K562 (cell line): Measurements from ENCODE around the gene SEPTIN8. TPM values are rescaled to one million over a fixed set of nuclear protein-coding genes. Genes with fewer than 3 reads are reported as not detected.

ENCODE experiments used
- ATAC-seq: fragments of 200-7000 bp; cut with Tn5 transposase; 3 replicates; pipeline ENCODE4 v1.9.1; 2020; ENCODE audit warnings: moderate library complexity
- BruUV-seq: library from RNA; stranded (reverse); fragments of 400-500 nt; replicated peaks from 2 replicates; lab custom pipeline; 2021; lab: Mats Ljungman, UMichigan
- CTCF ChIA-PET: fragments of 300-600 bp; formaldehyde crosslinking; extraction: SDS; loops from one replicate; lab custom pipeline; 2021; ENCODE audit warnings: low intra/inter-chr PET ratio; lab: Yijun Ruan, JAX
- POLR2A ChIA-PET: fragments of 300-600, 350-650 bp; sonication (Branson Sonifier 250); formaldehyde crosslinking; extraction: SDS; loops from one replicate; lab custom pipeline; 2021; ENCODE audit warnings: antibody characterized with exemption, inconsistent platforms; lab: Yijun Ruan, JAX
- DNase-seq, 4 experiments: peaks; one replicate each; pipeline versions ENCODE4 v3.0.0 to v3.0.0-alpha.2; 2011 to 2018; ENCODE audit warnings: low spot score in 3 of 4, mixed read lengths in 3 of 4; ENCODE audit errors: extremely low read depth in 1 of 4
- FAIRE-seq: peaks from 2 replicates; lab custom pipeline; 2011; peaks lifted over from hg19 to GRCh38; lab: Jason Lieb, UNC
- H2AFZ ChIP-seq: 2 replicates; pipeline ENCODE4 v1.6.0; 2011; ENCODE audit warnings: low read depth, low read length, control low read depth, inconsistent platforms
- H3K27ac ChIP-seq: fragments of 200-600 bp; 3 replicates; pipeline ENCODE4 v1.8.0; 2011; ENCODE audit warnings: low read depth, mild to moderate bottlenecking, control low read depth, inconsistent platforms, low read length, moderate library complexity, mixed read lengths; ENCODE audit errors: extremely low read depth
- H3K27me3 ChIP-seq, 2 experiments: fragments of 300-600 bp in 1 of 2; 2 replicates in 1 of 2; 3 replicates in 1 of 2; pipeline versions ENCODE4 v1.6.0 to v1.8.0; 2011; ENCODE audit warnings: inconsistent platforms in 2 of 2, low read length in 2 of 2, mild to moderate bottlenecking in 1 of 2, mixed read lengths in 1 of 2, moderate library complexity in 1 of 2; ENCODE audit not compliant: control insufficient read depth in 2 of 2, insufficient read depth in 2 of 2
- H3K36me3 ChIP-seq: fragments of 300-600 bp; 3 replicates; pipeline ENCODE4 v1.8.0; 2011; ENCODE audit warnings: mild to moderate bottlenecking, low read length, inconsistent platforms; ENCODE audit not compliant: control insufficient read depth, insufficient read depth
- H3K4me1 ChIP-seq, 2 experiments: fragments of 200-600 bp in 1 of 2; replicated peaks in 1 of 2; 2 replicates in 1 of 2; 3 replicates in 1 of 2; pipeline versions ENCODE4 v1.5.1 to v1.8.0; 2011; ENCODE audit warnings: inconsistent platforms in 2 of 2, low read length in 2 of 2, mild to moderate bottlenecking in 1 of 2, mixed read lengths in 1 of 2, moderate library complexity in 1 of 2; ENCODE audit not compliant: control insufficient read depth in 2 of 2, insufficient read depth in 2 of 2
- H3K4me2 ChIP-seq: 2 replicates; pipeline ENCODE4 v1.6.1; 2011; ENCODE audit warnings: low read length, control low read depth, inconsistent platforms, mixed read lengths; ENCODE audit not compliant: insufficient read depth
- H3K4me3 ChIP-seq: fragments of 200-600 bp; sonication (generic), shearing (Covaris generic); 2 replicates; pipeline ENCODE4 v1.5.1; 2016; ENCODE audit warnings: control low read depth, inconsistent platforms
- H3K79me2 ChIP-seq: fragments of 200-600 bp; 3 replicates; pipeline ENCODE4 v1.8.0; 2011; ENCODE audit warnings: low read length, inconsistent platforms; ENCODE audit not compliant: control insufficient read depth, insufficient read depth
- H3K9ac ChIP-seq, 2 experiments: 2 replicates each; pipeline versions ENCODE4 v1.6.0 to v1.6.1; 2011; ENCODE audit warnings: low read depth in 2 of 2, low read length in 2 of 2, control low read depth in 1 of 2, inconsistent platforms in 1 of 2, mild to moderate bottlenecking in 1 of 2, mixed read lengths in 1 of 2; ENCODE audit not compliant: insufficient read depth in 1 of 2
- H3K9me1 ChIP-seq: one replicate; pipeline ENCODE4 v1.6.0; 2011; ENCODE audit warnings: inconsistent platforms, mild to moderate bottlenecking, low read length, moderate library complexity; ENCODE audit not compliant: control insufficient read depth, insufficient read depth
- H3K9me3 ChIP-seq: replicated peaks from 2 replicates; pipeline ENCODE4 v1.5.1; 2011; ENCODE audit warnings: low read depth, low read length, inconsistent platforms; ENCODE audit not compliant: control insufficient read depth, insufficient read depth
- H4K20me1 ChIP-seq: replicated peaks from 2 replicates; pipeline ENCODE4 v1.6.1; 2011; ENCODE audit warnings: low read length, inconsistent platforms, mixed read lengths; ENCODE audit not compliant: control insufficient read depth, insufficient read depth
- ARID1B ChIP-seq: fragments of 450-650 bp; IDR thresholded peaks from 2 replicates; pipeline ENCODE4 v1.6.1; 2016; ENCODE audit warnings: antibody characterized with exemption, mild to moderate bottlenecking, inconsistent platforms
- ARID2 ChIP-seq: fragments of 450-650 bp; IDR thresholded peaks from 2 replicates; pipeline ENCODE4 v1.6.1; 2017; ENCODE audit warnings: antibody characterized with exemption, mild to moderate bottlenecking
- CAMTA2 ChIP-seq: fragments of 250-450 bp; sonication (Bioruptor Pico); conservative IDR thresholded peaks from 2 replicates; pipeline ENCODE4 v1.5.1; 2022
- DDX20 ChIP-seq: fragments of 450-650 bp; IDR thresholded peaks from 2 replicates; pipeline ENCODE4 v1.6.1; 2016; ENCODE audit warnings: missing genetic modification characterization, low read depth, mild to moderate bottlenecking, missing compliant biosample characterization, moderate library complexity
- ELK1 ChIP-seq: sonication (generic); formaldehyde crosslinking; IDR thresholded peaks from 2 replicates; pipeline ENCODE4 v1.8.1; 2022; ENCODE audit warnings: missing genetic modification reagents
- ETV1 ChIP-seq: fragments of 450-650 bp; conservative IDR thresholded peaks from 2 replicates; pipeline ENCODE4 v1.6.1; 2016; ENCODE audit warnings: missing genetic modification characterization, control low read depth, low read depth, missing compliant biosample characterization
- HNRNPUL1 ChIP-seq: fragments of 200-400 bp; formaldehyde crosslinking; IDR thresholded peaks from 2 replicates; pipeline ENCODE4 v1.6.1; 2017; ENCODE audit warnings: low read length
- MTA3 ChIP-seq: fragments of 450-650 bp; formaldehyde crosslinking; IDR thresholded peaks from 2 replicates; pipeline ENCODE4 v1.6.1; 2017; ENCODE audit warnings: mild to moderate bottlenecking, borderline replicate concordance
- MYC ChIP-seq, 2 experiments: fragments of 250-450 bp in 1 of 2; sonication (Bioruptor Pico) in 1 of 2; IDR thresholded peaks; 2 replicates each; pipeline versions ENCODE4 v1.5.1 to v1.6.1; 2012 to 2021; ENCODE audit warnings: low read depth in 2 of 2, borderline replicate concordance in 1 of 2, improper control_type of control experiment in 1 of 2, low read length in 1 of 2, mild to moderate bottlenecking in 1 of 2, moderate library complexity in 1 of 2
- NELFE ChIP-seq: IDR thresholded peaks from 2 replicates; pipeline ENCODE4 v1.6.1; 2011; ENCODE audit warnings: mild to moderate bottlenecking; ENCODE audit not compliant: insufficient read depth, insufficient read length
- NFE2 ChIP-seq: IDR thresholded peaks from 2 replicates; pipeline ENCODE4 v1.6.1; 2014; ENCODE audit warnings: antibody characterized with exemption, low read depth
- PPARD ChIP-seq: fragments of 250-450 bp; sonication (Bioruptor Pico); IDR thresholded peaks from 2 replicates; pipeline ENCODE4 v1.8.0; 2022; ENCODE audit warnings: inconsistent platforms, mild to moderate bottlenecking, moderate library complexity
- PYGO2 ChIP-seq: fragments of 450-650 bp; IDR thresholded peaks from 2 replicates; pipeline ENCODE4 v1.6.1; 2016; ENCODE audit warnings: mild to moderate bottlenecking, missing genetic modification characterization, moderate library complexity, missing compliant biosample characterization
- SMARCA5 ChIP-seq: fragments of 450-650 bp; IDR thresholded peaks from 2 replicates; pipeline ENCODE4 v1.6.1; 2016
- TAF15 ChIP-seq: fragments of 200-400 bp; formaldehyde crosslinking; IDR thresholded peaks from 2 replicates; pipeline ENCODE4 v1.6.1; 2017; ENCODE audit warnings: mild to moderate bottlenecking, low read depth, low read length, moderate library complexity
- VEZF1 ChIP-seq: fragments of 200-800 bp; sonication (Bioruptor generic); IDR thresholded peaks from 2 replicates; pipeline ENCODE4 v1.6.1; 2017; ENCODE audit warnings: missing genetic modification characterization, missing compliant biosample characterization
- ZBTB2 ChIP-seq: fragments of 450-650 bp; IDR thresholded peaks from 2 replicates; pipeline ENCODE4 v1.6.1; 2016; ENCODE audit warnings: antibody characterized with exemption
- ZKSCAN1 ChIP-seq: fragments of 150-350 bp; IDR thresholded peaks from 2 replicates; pipeline ENCODE4 v1.6.1; 2016; ENCODE audit warnings: low read depth, low read length
- ZNF589 ChIP-seq: fragments of 200-800 bp; sonication (Bioruptor generic); IDR thresholded peaks from 2 replicates; pipeline ENCODE4 v1.6.1; 2016; ENCODE audit warnings: low read depth, missing genetic modification characterization, missing compliant biosample characterization
- ZNF830 ChIP-seq: fragments of 250-450 bp; sonication (Bioruptor Pico); IDR thresholded peaks from 2 replicates; pipeline ENCODE4 v1.5.0; 2021; ENCODE audit warnings: mild to moderate bottlenecking
- ZSCAN32 ChIP-seq: fragments of 450-650 bp; formaldehyde crosslinking; IDR thresholded peaks from 2 replicates; pipeline ENCODE4 v1.4.0; 2020; ENCODE audit warnings: mild to moderate bottlenecking, moderate library complexity
- WGBS: fragments of 100-300 bp; shearing (Covaris generic); methylation state at CpG from one replicate; pipeline ENCODE4 v1.1.6; 2016; ENCODE audit warnings: low coverage, mixed read lengths; ENCODE audit not compliant: insufficient coverage; ENCODE audit errors: missing lambda C conversion rate; 5-methylcytosine and 5-hydroxymethylcytosine counted together
- in situ Hi-C: fragments of 300-500 bp; cut with MboI; formaldehyde crosslinking; loops from 4 replicates; pipeline ENCODE4 v1.15.0; 2018; ENCODE audit warnings: inconsistent platforms, mixed read lengths
- intact Hi-C: fragments of 100-400 bp; cut with micrococcal nuclease; formaldehyde crosslinking; loops from 2 replicates; pipeline ENCODE4 v1.14.2; 2022
- polyA plus RNA-seq, 8 experiments: library from polyadenylated mRNA; depleted of rRNA in 4 of 8; stranded (reverse) in 5 of 8; unstranded in 3 of 8; fragments of >200 nt; fragmentation: Nextera tagmentation in 2 of 8; fragmentation: Illumina TruSeq in 1 of 8; extraction: Ambion mirVana in 2 of 8; extraction: Trizol in 1 of 8; gene quantifications; 2 replicates each; pipeline versions ENCODE4 v1.2.1 to v1.2.3, GENCODE V29; 2011 to 2014; ENCODE audit warnings: inconsistent platforms in 1 of 8, missing spikeins in 1 of 8
- total RNA-seq, 7 experiments: library from RNA; depleted of rRNA in 6 of 7; stranded (reverse); fragments of >200 nt in 6 of 7; fragmentation: Illumina TruSeq in 2 of 7; extraction: Trizol in 2 of 7; gene quantifications; 2 replicates each; pipeline versions ENCODE4 v1.2.1 to v1.2.3, GENCODE V29; 2011 to 2021; ENCODE audit warnings: low replicate concordance in 1 of 7

SEPTIN8 gene
- total and polyA plus RNA-seq, 9 of the 15 experiments (the other 6 are each of a cell fraction or from before 2014, with no cell fraction given), result 19.3 to 142 (median 101) TPM

GRCh38 chr5:132782101-132782500 lies 5.1 kb upstream of the SEPTIN8 start:
- WGBS, result 17% methylated on average over 4 of the region's 4 CpGs
- peak in 1 of 4 experiments; percentile 38 for DNase-seq
- TF ChIP-seq VEZF1 (CRISPR knock-in tag) (peak; percentile 35), ZKSCAN1 (no peak), NFE2 (no peak), HNRNPUL1 (no peak), DDX20 (tag) (no peak), MTA3 (0 out of 2 replicates have a peak, but pooled peaks have one; percentile 31), ZSCAN32 (no peak), PPARD (CRISPR knock-in tag) (no peak), CAMTA2 (CRISPR knock-in tag) (no peak), MYC (IDR thresholded peaks at IDR 0.05; ENCODE audit: low read depth, low read length) (0 out of 2 replicates have a peak, but pooled peaks have one; percentile 30), MYC (CRISPR knock-in tag; IDR thresholded peaks at IDR 0.05; ENCODE audit: borderline replicate concordance, low read depth) (no peak), ARID2 (no peak), ZNF589 (0 out of 2 replicates have a peak, but pooled peaks have one; percentile 32), ZNF830 (CRISPR knock-in tag) (no peak), PYGO2 (no peak), TAF15 (no peak), ARID1B (0 out of 2 replicates have a peak, but pooled peaks have one; percentile 19), ELK1 (CRISPR knock-in tag) (no peak), SMARCA5 (no peak), ZBTB2 (no peak), NELFE (no peak), ETV1 (tag) (no peak)

More at GRCh38 chr5:132782101-132782500, 5.1 kb upstream of the SEPTIN8 start:
- peaks cover 12 to 39% of the 10 kb centered on the region in 2 experiments for H3K4me1 ChIP-seq
- H2AFZ ChIP-seq, result peak overlapping the region; percentile 89
- H4K20me1 ChIP-seq, result no peaks in the 10 kb centered on the region
- ATAC-seq (no peak), FAIRE-seq (peak; percentile 72)
- ChIA-PET CTCF (no interaction called here), POLR2A (interaction anchor here (0.7 to 1.6 kb wide), 8 partner anchors 9 to 555 kb away, joined by 3 to 6 read pairs (median 4); partner anchors contain the start of gene KIF3A)
- H3K27me3 ChIP-seq, result no peaks in the 10 kb centered on the region
- intact Hi-C loops, result no loop called here
- H3K9ac ChIP-seq, result peak overlapping the region; percentile 32 to 57; a peak in 3 of 4 replicates
- no peak overlapping the region for H3K4me3 ChIP-seq
- no TSS peak for BruUV-seq
- H3K9me1 ChIP-seq, result no peaks in the 10 kb centered on the region
- peaks cover 14% of the 10 kb centered on the region for H3K79me2 ChIP-seq
- in situ Hi-C loops, result loop anchor here (10.0 kb wide), 1 partner anchor 1833 kb away; no protein-coding TSS in a partner anchor
- H3K4me2 ChIP-seq, result peak overlapping the region; percentile 63
- H3K36me3 ChIP-seq, result no peaks in the 10 kb centered on the region
- H3K27ac ChIP-seq, result peak overlapping the region; percentile 26; the same call in 2 of the 3 replicates
- H3K9me3 ChIP-seq, result no peaks in the 10 kb centered on the region
